Testis (tissue), 2 donors: ENCODE data around the gene SCGB1D1.

Experiments used
- POLR2A ChIP-seq: fragments of 450-650 bp; IDR thresholded peaks from one replicate; pipeline ENCODE4 v1.6.1; 2017; ENCODE audit warnings: antibody characterized with exemption, mild to moderate bottlenecking, moderate library complexity
- TF ChIP-seq, protein P1 (sequence below), 3 experiments: fragments of 450-650 bp in 2 of 3; fragments of 200-600 bp in 1 of 3; sonication (generic) in 1 of 3; IDR thresholded peaks; one replicate each; pipeline ENCODE4 v1.5.1; 2016 to 2019; ENCODE audit warnings: antibody characterized with exemption in 3 of 3, mild to moderate bottlenecking in 2 of 3, moderate library complexity in 1 of 3

GRCh38 chr11:62195945-62196344 lies 5.9 kb downstream of the SCGB1D1 start:
- TF ChIP-seq, protein P1, sequence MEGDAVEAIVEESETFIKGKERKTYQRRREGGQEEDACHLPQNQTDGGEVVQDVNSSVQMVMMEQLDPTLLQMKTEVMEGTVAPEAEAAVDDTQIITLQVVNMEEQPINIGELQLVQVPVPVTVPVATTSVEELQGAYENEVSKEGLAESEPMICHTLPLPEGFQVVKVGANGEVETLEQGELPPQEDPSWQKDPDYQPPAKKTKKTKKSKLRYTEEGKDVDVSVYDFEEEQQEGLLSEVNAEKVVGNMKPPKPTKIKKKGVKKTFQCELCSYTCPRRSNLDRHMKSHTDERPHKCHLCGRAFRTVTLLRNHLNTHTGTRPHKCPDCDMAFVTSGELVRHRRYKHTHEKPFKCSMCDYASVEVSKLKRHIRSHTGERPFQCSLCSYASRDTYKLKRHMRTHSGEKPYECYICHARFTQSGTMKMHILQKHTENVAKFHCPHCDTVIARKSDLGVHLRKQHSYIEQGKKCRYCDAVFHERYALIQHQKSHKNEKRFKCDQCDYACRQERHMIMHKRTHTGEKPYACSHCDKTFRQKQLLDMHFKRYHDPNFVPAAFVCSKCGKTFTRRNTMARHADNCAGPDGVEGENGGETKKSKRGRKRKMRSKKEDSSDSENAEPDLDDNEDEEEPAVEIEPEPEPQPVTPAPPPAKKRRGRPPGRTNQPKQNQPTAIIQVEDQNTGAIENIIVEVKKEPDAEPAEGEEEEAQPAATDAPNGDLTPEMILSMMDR (IDR thresholded peaks at IDR 0.05): no peak
- no peak for TF ChIP-seq POLR2A
